NCI-H1092 treated with DMSO at 0.1 percent for 48 hours (cell line): ENCODE measurements around the gene SP6.

Experiments used
- DNase-seq: peaks from one replicate; lab custom pipeline; 2025; lab: John Stamatoyannopoulos, UW

The SP6 gene

GRCh38 chr17:47853616-47854015, 2.7 kb upstream of the SP6 start:
- no peak for DNase-seq

GRCh38 chr17:47852113-47852949, 1.4 kb upstream of the SP6 start:
- DNase-seq = no peak

- DNase-seq = no peak
Measured at GRCh38 chr17:47851764-47852112, 775 bp upstream of the SP6 start.

GRCh38 chr17:47850373-47850691, 631 bp downstream of the SP6 start:
- no peak for DNase-seq

- no peak for DNase-seq
Measured at GRCh38 chr17:47848198-47848513, 2.8 kb downstream of the SP6 start.

- DNase-seq = no peak
Measured at GRCh38 chr17:47847341-47848197, 3.4 kb downstream of the SP6 start.

GRCh38 chr17:47846716-47847340, 4.1 kb downstream of the SP6 start:
- DNase-seq = no peak

GRCh38 chr17:47845716-47846075, 5.3 kb downstream of the SP6 start:
- DNase-seq = no peak

GRCh38 chr17:47844814-47845715, 5.9 kb downstream of the SP6 start:
- DNase-seq = no peak

GRCh38 chr17:47844227-47844626, 6.7 kb downstream of the SP6 start:
- no peak for DNase-seq

GRCh38 chr17:47843391-47843730, 7.6 kb downstream of the SP6 start:
- DNase-seq = no peak

GRCh38 chr17:47841488-47842291, 9.3 kb downstream of the SP6 start:
- no peak for DNase-seq

- peak; percentile 82 for DNase-seq
Measured at GRCh38 chr17:47840742-47841487, 10.0 kb downstream of the SP6 start, which contains the start of gene SCRN2. Gene SCRN2, minus strand, starts transcription at chr17:47841273. Its CDS starts 430 bp downstream, at chr17:47840843.

GRCh38 chr17:47840001-47840741, 10.8 kb downstream of the SP6 start:
- DNase-seq = no peak

- no peak for DNase-seq
Measured at GRCh38 chr17:47839071-47839470, 11.9 kb downstream of the SP6 start.

GRCh38 chr17:47838636-47839035, 12.3 kb downstream of the SP6 start:
- no peak for DNase-seq

- DNase-seq = no peak
Measured at GRCh38 chr17:47837401-47838039, 13.4 kb downstream of the SP6 start.

- no peak for DNase-seq
Measured at GRCh38 chr17:47836601-47837000, 14.4 kb downstream of the SP6 start.

GRCh38 chr17:47834756-47835155, 16.2 kb downstream of the SP6 start:
- no peak for DNase-seq
